Measurements from ENCODE around the gene EVA1B.

GRCh38 chr1:36301220-36301619 is 22.2 kb downstream of the EVA1B start:
- no peak for TF ChIP-seq POLR2A (IDR thresholded peaks at IDR 0.05)
- TF ChIP-seq, protein P1, sequence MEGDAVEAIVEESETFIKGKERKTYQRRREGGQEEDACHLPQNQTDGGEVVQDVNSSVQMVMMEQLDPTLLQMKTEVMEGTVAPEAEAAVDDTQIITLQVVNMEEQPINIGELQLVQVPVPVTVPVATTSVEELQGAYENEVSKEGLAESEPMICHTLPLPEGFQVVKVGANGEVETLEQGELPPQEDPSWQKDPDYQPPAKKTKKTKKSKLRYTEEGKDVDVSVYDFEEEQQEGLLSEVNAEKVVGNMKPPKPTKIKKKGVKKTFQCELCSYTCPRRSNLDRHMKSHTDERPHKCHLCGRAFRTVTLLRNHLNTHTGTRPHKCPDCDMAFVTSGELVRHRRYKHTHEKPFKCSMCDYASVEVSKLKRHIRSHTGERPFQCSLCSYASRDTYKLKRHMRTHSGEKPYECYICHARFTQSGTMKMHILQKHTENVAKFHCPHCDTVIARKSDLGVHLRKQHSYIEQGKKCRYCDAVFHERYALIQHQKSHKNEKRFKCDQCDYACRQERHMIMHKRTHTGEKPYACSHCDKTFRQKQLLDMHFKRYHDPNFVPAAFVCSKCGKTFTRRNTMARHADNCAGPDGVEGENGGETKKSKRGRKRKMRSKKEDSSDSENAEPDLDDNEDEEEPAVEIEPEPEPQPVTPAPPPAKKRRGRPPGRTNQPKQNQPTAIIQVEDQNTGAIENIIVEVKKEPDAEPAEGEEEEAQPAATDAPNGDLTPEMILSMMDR (IDR thresholded peaks at IDR 0.05) = no peak

Measured in uterus (tissue), 2 donors.